HCT116 (cell line): ENCODE measurements around the gene UBE2H. TPM values are rescaled to one million over a fixed set of nuclear protein-coding genes. Genes with fewer than 3 reads are reported as not detected.
A peak's percentile ranks its signal among the peaks of the same experiment; 100 is the strongest.

ENCODE experiments used
- ATAC-seq: fragments of 200-7000 bp; cut with Tn5 transposase; 2 replicates; pipeline ENCODE4 v1.9.1; 2020; ENCODE audit warnings: mild to moderate bottlenecking, moderate library complexity
- BruUV-seq: library from RNA; stranded (reverse); fragments of 400-500 nt; replicated peaks from 2 replicates; lab custom pipeline; 2021; lab: Mats Ljungman, UMichigan
- CTCF ChIA-PET: fragments of 300-600 bp; sonication (Branson Sonifier 250); formaldehyde crosslinking; loops from one replicate; lab custom pipeline; 2021; ENCODE audit warnings: antibody characterized with exemption; lab: Charles Lee
- POLR2A ChIA-PET: fragments of 300-600, 350-600 bp; sonication (Branson Sonifier 250); formaldehyde crosslinking; loops from one replicate; lab custom pipeline; 2021; ENCODE audit warnings: antibody characterized with exemption; lab: Charles Lee
- RAD21 ChIA-PET, 2 experiments: fragments of 300-600 bp; sonication (Branson Sonifier 250); formaldehyde crosslinking; loops; one replicate each; lab custom pipeline; 2023; ENCODE audit warnings: low total read pairs in 2 of 2; ENCODE audit not compliant: uncharacterized antibody in 2 of 2, unreplicated experiment in 2 of 2, low non-redundant PET in 1 of 2; lab: Charles Lee
- DNase-seq: peaks from one replicate; pipeline ENCODE4 v3.0.0-alpha.2; 2010; ENCODE audit warnings: low read depth, low spot score
- H2AFZ ChIP-seq: fragments of 200-600 bp; shearing (Covaris generic), sonication (generic); 2 replicates; pipeline ENCODE4 v1.6.1; 2017; ENCODE audit warnings: low read depth, mixed run types, mixed read lengths, antibody characterized with exemption, low read length; ENCODE audit not compliant: poor library complexity, severe bottlenecking
- H3K27ac ChIP-seq: 2 replicates; pipeline ENCODE4 v1.5.1; 2012; ENCODE audit warnings: low read depth, low read length
- H3K27me3 ChIP-seq: fragments of 200-600 bp; sonication (generic); 2 replicates; pipeline ENCODE4 v1.6.1; 2016; ENCODE audit warnings: mixed run types, low read length, mixed read lengths; ENCODE audit not compliant: insufficient read depth
- H3K36me3 ChIP-seq, 2 experiments: fragments of 200-500 bp in 1 of 2; fragments of 200-600 bp in 1 of 2; sonication (Bioruptor generic) in 1 of 2; sonication (generic) in 1 of 2; 2 replicates each; pipeline versions ENCODE4 v1.5.1 to v1.6.1; 2014 to 2016; ENCODE audit warnings: low read length in 2 of 2, inconsistent platforms in 1 of 2, mixed read lengths in 1 of 2, mixed run types in 1 of 2; ENCODE audit not compliant: insufficient read depth in 2 of 2, control insufficient read depth in 1 of 2
- H3K4me1 ChIP-seq, 2 experiments: fragments of 200-600 bp in 1 of 2; sonication (generic) in 1 of 2; 2 replicates each; pipeline versions ENCODE4 v1.5.1 to v1.6.1; 2012 to 2017; ENCODE audit warnings: low read length in 2 of 2, inconsistent platforms in 1 of 2, mild to moderate bottlenecking in 1 of 2, mixed read lengths in 1 of 2, mixed run types in 1 of 2, moderate library complexity in 1 of 2; ENCODE audit not compliant: insufficient read depth in 2 of 2, control insufficient read depth in 1 of 2
- H3K4me2 ChIP-seq: fragments of 200-600 bp; sonication (generic); 2 replicates; pipeline ENCODE4 v1.6.1; 2017; ENCODE audit warnings: mixed run types, low read length, mixed read lengths
- H3K4me3 ChIP-seq, 2 experiments: fragments of 200-600 bp in 1 of 2; sonication (generic) in 1 of 2; replicated peaks in 1 of 2; 2 replicates each; pipeline ENCODE4 v1.5.1; 2011 to 2016; ENCODE audit warnings: low read length in 2 of 2, control low read depth in 1 of 2, low read depth in 1 of 2, mild to moderate bottlenecking in 1 of 2, mixed read lengths in 1 of 2, mixed run types in 1 of 2
- H3K79me2 ChIP-seq: fragments of 200-600 bp; sonication (generic); 2 replicates; pipeline ENCODE4 v1.6.1; 2017; ENCODE audit warnings: mild to moderate bottlenecking, mixed run types, low read length, moderate library complexity, mixed read lengths; ENCODE audit not compliant: insufficient read depth
- H3K9ac ChIP-seq: fragments of 200-600 bp; sonication (generic); 2 replicates; pipeline ENCODE4 v1.6.1; 2016; ENCODE audit warnings: low read length, mixed read lengths
- H3K9me2 ChIP-seq: fragments of 200-600 bp; sonication (generic), shearing (Covaris generic); 2 replicates; pipeline ENCODE4 v1.6.1; 2017; ENCODE audit warnings: mixed run types, mild to moderate bottlenecking, moderate library complexity; ENCODE audit not compliant: insufficient read depth
- H3K9me3 ChIP-seq, 2 experiments: fragments of 200-500 bp in 1 of 2; fragments of 200-600 bp in 1 of 2; sonication (Bioruptor generic) in 1 of 2; sonication (generic) in 1 of 2; 2 replicates each; pipeline ENCODE4 v1.6.1; 2014 to 2017; ENCODE audit warnings: low read length in 2 of 2, mixed read lengths in 2 of 2, inconsistent platforms in 1 of 2, low read depth in 1 of 2, mild to moderate bottlenecking in 1 of 2, mixed run types in 1 of 2, moderate library complexity in 1 of 2; ENCODE audit not compliant: control insufficient read depth in 1 of 2, insufficient read depth in 1 of 2
- H4K20me1 ChIP-seq: fragments of 200-600 bp; sonication (generic), shearing (Covaris generic); 2 replicates; pipeline ENCODE4 v1.6.1; 2017; ENCODE audit warnings: mixed run types, mild to moderate bottlenecking, moderate library complexity; ENCODE audit not compliant: insufficient read depth
- CBX3 ChIP-seq: IDR thresholded peaks from 2 replicates; pipeline ENCODE4 v1.6.1; 2012; ENCODE audit warnings: low read depth
- CEBPB ChIP-seq: IDR thresholded peaks from 2 replicates; pipeline ENCODE4 v1.6.1; 2012; ENCODE audit warnings: low read depth
- CTCF ChIP-seq, 3 experiments: fragments of 200-600 bp in 1 of 3; sonication (generic) in 1 of 3; IDR thresholded peaks in 2 of 3; conservative IDR thresholded peaks in 1 of 3; 2 replicates each; pipeline ENCODE4 v1.5.1; 2012 to 2017; ENCODE audit warnings: low read depth in 2 of 3, low read length in 2 of 3, antibody characterized with exemption in 1 of 3, borderline replicate concordance in 1 of 3, control low read depth in 1 of 3, mild to moderate bottlenecking in 1 of 3, mixed read lengths in 1 of 3, mixed run types in 1 of 3, moderate library complexity in 1 of 3; ENCODE audit not compliant: insufficient read depth in 1 of 3
- EGR1 ChIP-seq: IDR thresholded peaks from 2 replicates; pipeline ENCODE4 v1.6.1; 2012; ENCODE audit warnings: low read depth
- EZH2 ChIP-seq: fragments of 200-600 bp; sonication (generic); IDR thresholded peaks from 2 replicates; pipeline ENCODE4 v1.6.1; 2017; ENCODE audit warnings: antibody characterized with exemption, mixed run types
- FOSL1 ChIP-seq: IDR thresholded peaks from 2 replicates; pipeline ENCODE4 v1.6.1; 2012; ENCODE audit warnings: low read depth
- JUND ChIP-seq: IDR thresholded peaks from 2 replicates; pipeline ENCODE4 v1.6.1; 2012
- POLR2A ChIP-seq: IDR thresholded peaks from 2 replicates; pipeline ENCODE4 v1.7.0; 2011; ENCODE audit warnings: borderline replicate concordance; ENCODE audit not compliant: insufficient read depth, insufficient read length; ENCODE audit errors: extremely low read depth
- SIN3A ChIP-seq: IDR thresholded peaks from 2 replicates; pipeline ENCODE4 v1.6.1; 2012; ENCODE audit warnings: low read depth
- YY1 ChIP-seq: IDR thresholded peaks from 2 replicates; pipeline ENCODE4 v1.6.1; 2011; ENCODE audit warnings: low read length, low read depth, moderate library complexity, mild to moderate bottlenecking; ENCODE audit not compliant: insufficient replicate concordance; ENCODE audit errors: extremely low read depth
- ZBTB33 ChIP-seq: IDR thresholded peaks from 2 replicates; pipeline ENCODE4 v1.6.1; 2011; ENCODE audit warnings: mild to moderate bottlenecking, low read length, moderate library complexity; ENCODE audit not compliant: insufficient replicate concordance; ENCODE audit errors: extremely low read depth
- intact Hi-C: fragments of 100-400 bp; cut with micrococcal nuclease; formaldehyde crosslinking; loops from 2 replicates; pipeline ENCODE4 v1.10.0; 2022
- total RNA-seq: library from RNA; stranded (reverse); gene quantifications from one replicate; pipeline ENCODE4 v1.2.1, GENCODE V29; 2021; ENCODE audit not compliant: unreplicated experiment

The UBE2H gene
- total RNA-seq, 1 experiment from 2014 or later = 117 TPM

- peak overlapping the region; percentile 66 for H3K4me2 ChIP-seq
- H3K9me2 ChIP-seq = no peaks in the 10 kb centered on the region
- ATAC-seq = no peak
- no peaks in the 10 kb centered on the region for H3K9me3 ChIP-seq
- peaks cover 93 to 98% of the 10 kb centered on the region in 2 experiments for H3K4me1 ChIP-seq
- H3K36me3 ChIP-seq = no peaks in the 10 kb centered on the region
- peaks cover 93% of the 10 kb centered on the region for H3K79me2 ChIP-seq
- ChIA-PET RAD21 (no interaction called here), POLR2A (no interaction called here), CTCF (no interaction called here)
- H3K9ac ChIP-seq = peak overlapping the region; percentile 40
- H4K20me1 ChIP-seq = no peaks in the 10 kb centered on the region
- no TSS peak for BruUV-seq
- H3K4me3 ChIP-seq = no peak overlapping the region
- peak overlapping the region; percentile 79 for H3K27ac ChIP-seq
- no peaks in the 10 kb centered on the region for H3K27me3 ChIP-seq
- DNase-seq = no peak
- intact Hi-C loops = no loop called here
- H2AFZ ChIP-seq = no peak overlapping the region
- no peak for TF ChIP-seq EZH2
- TF ChIP-seq CBX3 = no peak
- TF ChIP-seq SIN3A = no peak
- TF ChIP-seq EGR1 = no peak
- no peak for TF ChIP-seq FOSL1
- 0 out of 2 replicates have a peak, but pooled peaks have one; percentile 15 for TF ChIP-seq JUND
- TF ChIP-seq ZBTB33 = no peak
- TF ChIP-seq POLR2A = no peak
Measured at GRCh38 chr7:129908181-129908580, 44.6 kb downstream of the UBE2H start.

- Histone ChIP-seq H3K79me2 (peaks cover 94% of the 10 kb centered on the region), H3K4me2 (peak overlapping the region; percentile 66), H3K36me3 (no peaks in the 10 kb centered on the region), H3K9me2 (no peaks in the 10 kb centered on the region), H3K27ac (peak overlapping the region; percentile 79), H3K4me1 (peaks cover 96 to 100% of the 10 kb centered on the region in 2 experiments), H2AFZ (no peak overlapping the region), H3K9me3 (no peaks in the 10 kb centered on the region), H3K9ac (peak overlapping the region; percentile 40), H3K27me3 (no peaks in the 10 kb centered on the region), H4K20me1 (no peaks in the 10 kb centered on the region), H3K4me3 (peak overlapping the region in 1 of 2 experiments; percentile 32; a peak in 2 of 4 replicates)
- intact Hi-C loops = no loop called here
- POLR2A ChIA-PET = interaction anchor here (0.6 to 1.3 kb wide), 2 partner anchors 10 to 59 kb away, joined by 3 read pairs; no protein-coding TSS in a partner anchor
- no peak for DNase-seq
- RAD21 ChIA-PET = interaction anchor here in 1 of 2 experiments (0.6 kb wide), 1 partner anchor 36 kb away, joined by 3 read pairs; no protein-coding TSS in a partner anchor
- ATAC-seq = no peak
- BruUV-seq = TSS peak; percentile 89
- TF ChIP-seq EZH2 (no peak), CEBPB (no peak; the same call in 1 of the 2 replicates), CTCF (IDR thresholded peaks at IDR 0.05 in 2 of 3, conservative IDR thresholded peaks at IDR 0.05 in 1 of 3; ENCODE audit: borderline replicate concordance in 1 of 3, insufficient read depth in 1 of 3, low read depth in 2 of 3, low read length in 2 of 3) (0 out of 6 replicates have a peak, but pooled peaks of 1 of the 3 experiments have one; percentile 2), YY1 (no peak)
- CTCF ChIA-PET = no interaction called here
Measured at GRCh38 chr7:129907122-129907736, 45.5 kb downstream of the UBE2H start.
